K562 (cell line): ENCODE data around the gene HRC. TPM values are rescaled to one million over a fixed set of nuclear protein-coding genes. Genes with fewer than 3 reads are reported as not detected.

Experiments
- ARHGAP35 ChIP-seq: fragments of 450-650 bp; IDR thresholded peaks from 2 replicates; pipeline ENCODE4 v1.6.1; 2018; ENCODE audit not compliant: partially characterized antibody
- ASH1L ChIP-seq: fragments of 450-650 bp; IDR thresholded peaks from 2 replicates; pipeline ENCODE4 v1.6.1; 2018; ENCODE audit warnings: borderline replicate concordance, mild to moderate bottlenecking, low read depth; ENCODE audit not compliant: partially characterized antibody
- CBX1 ChIP-seq: sonication (generic); IDR thresholded peaks from 2 replicates; pipeline ENCODE4 v1.6.1; 2016; ENCODE audit warnings: antibody characterized with exemption, low read depth, mild to moderate bottlenecking
- CTBP1 ChIP-seq: fragments of 450-650 bp; IDR thresholded peaks from 2 replicates; pipeline ENCODE4 v1.6.1; 2016; ENCODE audit warnings: borderline replicate concordance
- HNRNPL ChIP-seq: fragments of 200-400 bp; formaldehyde crosslinking; IDR thresholded peaks from 2 replicates; pipeline ENCODE4 v1.6.1; 2017; ENCODE audit warnings: low read depth, mild to moderate bottlenecking, low read length
- ILF3 ChIP-seq: fragments of 450-650 bp; IDR thresholded peaks from 2 replicates; pipeline ENCODE4 v1.6.1; 2018; ENCODE audit warnings: antibody characterized with exemption, mild to moderate bottlenecking, moderate library complexity, borderline replicate concordance
- KLF16 ChIP-seq: IDR thresholded peaks from 2 replicates; pipeline ENCODE4 v1.6.1; 2016; ENCODE audit warnings: antibody characterized with exemption
- MED1 ChIP-seq: sonication (generic); formaldehyde crosslinking; IDR thresholded peaks from 2 replicates; pipeline ENCODE4 v1.8.1; 2023; ENCODE audit warnings: missing genetic modification reagents, borderline replicate concordance
- NR2C2 ChIP-seq, 2 experiments: fragments of 200-800 bp in 1 of 2; sonication (Bioruptor generic) in 1 of 2; sonication (generic) in 1 of 2; formaldehyde crosslinking in 1 of 2; IDR thresholded peaks; 2 replicates each; pipeline versions ENCODE4 v1.6.1 to v1.8.0; 2016 to 2022; ENCODE audit warnings: mild to moderate bottlenecking in 1 of 2, missing compliant biosample characterization in 1 of 2, missing genetic modification characterization in 1 of 2, missing genetic modification reagents in 1 of 2
- NR2F6 ChIP-seq: fragments of 450-650 bp; formaldehyde crosslinking; IDR thresholded peaks from 2 replicates; pipeline ENCODE4 v1.4.0; 2020; ENCODE audit warnings: mild to moderate bottlenecking
- RNF2 ChIP-seq: sonication (generic); IDR thresholded peaks from 2 replicates; pipeline ENCODE4 v1.6.1; 2016
- ZNF197 ChIP-seq: fragments of 200-800 bp; sonication (Bioruptor generic); IDR thresholded peaks from 2 replicates; pipeline ENCODE4 v1.6.1; 2016; ENCODE audit warnings: low read depth, missing genetic modification characterization, missing compliant biosample characterization
- ZNF316 ChIP-seq: fragments of 450-650 bp; IDR thresholded peaks from 2 replicates; pipeline ENCODE4 v1.6.1; 2016
- ZNF445 ChIP-seq: fragments of 250-450 bp; sonication (Bioruptor Pico); IDR thresholded peaks from 2 replicates; pipeline ENCODE4 v1.4.0; 2020; ENCODE audit warnings: low read depth, mild to moderate bottlenecking, moderate library complexity
- ZNF668 ChIP-seq: fragments of 250-450 bp; sonication (Bioruptor Pico); IDR thresholded peaks from 2 replicates; pipeline ENCODE4 v1.8.0; 2022; ENCODE audit warnings: mild to moderate bottlenecking, inconsistent platforms
- ZNF699 ChIP-seq: fragments of 250-450 bp; sonication (Bioruptor Pico); IDR thresholded peaks from 2 replicates; pipeline ENCODE4 v1.8.0; 2021; ENCODE audit warnings: mild to moderate bottlenecking, moderate library complexity; ENCODE audit not compliant: insufficient replicate concordance
- polyA plus RNA-seq, 8 experiments: library from polyadenylated mRNA; depleted of rRNA in 4 of 8; stranded (reverse) in 5 of 8; unstranded in 3 of 8; fragments of >200 nt; fragmentation: Nextera tagmentation in 2 of 8; fragmentation: Illumina TruSeq in 1 of 8; extraction: Ambion mirVana in 2 of 8; extraction: Trizol in 1 of 8; gene quantifications; 2 replicates each; pipeline versions ENCODE4 v1.2.1 to v1.2.3, GENCODE V29; 2011 to 2014; ENCODE audit warnings: inconsistent platforms in 1 of 8, missing spikeins in 1 of 8
- total RNA-seq, 7 experiments: library from RNA; depleted of rRNA in 6 of 7; stranded (reverse); fragments of >200 nt in 6 of 7; fragmentation: Illumina TruSeq in 2 of 7; extraction: Trizol in 2 of 7; gene quantifications; 2 replicates each; pipeline versions ENCODE4 v1.2.1 to v1.2.3, GENCODE V29; 2011 to 2021; ENCODE audit warnings: low replicate concordance in 1 of 7
- TF ChIP-seq, protein P1 (sequence below), 2 experiments: fragments of 200-800 bp in 1 of 2; sonication (Bioruptor generic) in 1 of 2; sonication (generic) in 1 of 2; formaldehyde crosslinking in 1 of 2; IDR thresholded peaks in 1 of 2; conservative IDR thresholded peaks in 1 of 2; 2 replicates each; pipeline versions ENCODE4 v1.5.0 to v1.6.1; 2016 to 2020; ENCODE audit warnings: missing compliant biosample characterization in 1 of 2, missing genetic modification characterization in 1 of 2, missing genetic modification reagents in 1 of 2
- TF ChIP-seq, protein P2 (sequence below): fragments of 450-650 bp; IDR thresholded peaks from 2 replicates; pipeline ENCODE4 v1.6.1; 2016; ENCODE audit warnings: borderline replicate concordance
- TF ChIP-seq, protein P3 (sequence below), 2 experiments: fragments of 450-650 bp in 1 of 2; sonication (generic) in 1 of 2; formaldehyde crosslinking; conservative IDR thresholded peaks; 2 replicates each; pipeline versions ENCODE4 v1.4.0 to v1.8.1; 2020 to 2022; ENCODE audit warnings: mild to moderate bottlenecking in 1 of 2, missing genetic modification reagents in 1 of 2
- TF ChIP-seq, protein P4 (sequence below): fragments of 450-650 bp; conservative IDR thresholded peaks from 2 replicates; pipeline ENCODE4 v1.6.1; 2016; ENCODE audit warnings: missing genetic modification characterization, low read depth, mild to moderate bottlenecking, control low read depth, missing compliant biosample characterization

HRC gene
- total and polyA plus RNA-seq, 9 of the 15 experiments (the other 6 are each of a cell fraction or from before 2014, with no cell fraction given), result 0.66 to 18.7 (median 13.1) TPM

DNA sequence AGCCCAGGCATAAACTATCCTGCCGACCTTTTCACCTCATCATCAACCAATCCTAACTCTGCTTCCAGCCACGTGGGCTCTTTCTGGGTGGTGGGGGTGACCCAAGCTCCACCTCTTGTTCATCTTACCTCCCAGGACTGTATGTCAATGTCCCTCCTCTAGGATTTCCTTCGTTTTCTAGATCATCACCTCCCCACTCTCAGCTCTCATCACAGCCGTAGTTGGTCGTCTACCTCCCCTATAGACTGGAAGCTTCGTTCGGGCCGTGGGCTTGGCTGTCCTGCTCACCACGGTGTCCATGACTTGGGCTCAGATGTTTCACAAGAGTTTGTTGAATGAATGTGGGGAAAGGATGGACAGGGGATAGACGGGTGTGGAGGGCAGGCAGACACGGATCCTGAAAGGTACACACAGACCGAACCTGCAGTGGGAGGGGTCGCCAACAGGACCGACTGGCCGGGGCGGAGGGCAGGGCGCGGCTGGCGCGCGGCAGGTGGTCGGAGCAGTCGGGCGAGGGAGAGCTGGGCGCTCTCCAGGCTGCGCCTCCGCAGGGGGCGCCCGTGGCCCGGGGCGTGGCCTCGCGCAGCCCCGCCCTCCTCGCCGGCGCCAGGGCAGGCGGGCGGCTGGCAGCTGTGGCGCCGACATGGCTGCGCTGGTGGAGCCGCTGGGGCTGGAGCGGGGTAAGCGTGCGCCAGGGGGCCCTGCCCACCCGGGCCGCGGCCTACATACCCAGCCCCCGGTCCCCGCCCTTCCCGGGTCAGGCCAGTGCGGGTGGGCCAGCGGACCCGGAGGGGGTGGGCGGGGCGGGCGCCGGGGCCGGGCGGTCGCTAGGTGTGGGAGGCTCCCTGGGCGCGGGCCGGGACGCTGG lies 41.2 kb downstream of the HRC start, which contains the start of gene LIN7B (continued):
- TF ChIP-seq MED1 (CRISPR knock-in tag) (no peak), ZNF445 (CRISPR knock-in tag) (no peak), ZNF668 (CRISPR knock-in tag) (no peak), RNF2 (no peak), ILF3 (no peak), HNRNPL (no peak), NR2C2 (CRISPR knock-in tag; IDR thresholded peaks at IDR 0.05) (peak; percentile 76; the same call in 1 of the 2 replicates), NR2C2 (tag; IDR thresholded peaks at IDR 0.05) (peak; percentile 83), CTBP1 (peak; percentile 89), NR2F6 (CRISPR knock-in tag) (no peak), KLF16 (no peak), CBX1 (no peak), ASH1L (no peak), ZNF316 (peak; percentile 35; the same call in 1 of the 2 replicates), ARHGAP35 (no peak), ZNF197 (CRISPR knock-in tag) (no peak), ZNF699 (CRISPR knock-in tag) (no peak)
- TF ChIP-seq, protein P1, sequence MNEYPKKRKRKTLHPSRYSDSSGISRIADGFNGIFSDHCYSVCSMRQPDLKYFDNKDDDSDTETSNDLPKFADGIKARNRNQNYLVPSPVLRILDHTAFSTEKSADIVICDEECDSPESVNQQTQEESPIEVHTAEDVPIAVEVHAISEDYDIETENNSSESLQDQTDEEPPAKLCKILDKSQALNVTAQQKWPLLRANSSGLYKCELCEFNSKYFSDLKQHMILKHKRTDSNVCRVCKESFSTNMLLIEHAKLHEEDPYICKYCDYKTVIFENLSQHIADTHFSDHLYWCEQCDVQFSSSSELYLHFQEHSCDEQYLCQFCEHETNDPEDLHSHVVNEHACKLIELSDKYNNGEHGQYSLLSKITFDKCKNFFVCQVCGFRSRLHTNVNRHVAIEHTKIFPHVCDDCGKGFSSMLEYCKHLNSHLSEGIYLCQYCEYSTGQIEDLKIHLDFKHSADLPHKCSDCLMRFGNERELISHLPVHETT (CRISPR knock-in tag; conservative IDR thresholded peaks at IDR 0.05 in 1 of 2, IDR thresholded peaks at IDR 0.05 in 1 of 2), result no peak
- TF ChIP-seq, protein P2, sequence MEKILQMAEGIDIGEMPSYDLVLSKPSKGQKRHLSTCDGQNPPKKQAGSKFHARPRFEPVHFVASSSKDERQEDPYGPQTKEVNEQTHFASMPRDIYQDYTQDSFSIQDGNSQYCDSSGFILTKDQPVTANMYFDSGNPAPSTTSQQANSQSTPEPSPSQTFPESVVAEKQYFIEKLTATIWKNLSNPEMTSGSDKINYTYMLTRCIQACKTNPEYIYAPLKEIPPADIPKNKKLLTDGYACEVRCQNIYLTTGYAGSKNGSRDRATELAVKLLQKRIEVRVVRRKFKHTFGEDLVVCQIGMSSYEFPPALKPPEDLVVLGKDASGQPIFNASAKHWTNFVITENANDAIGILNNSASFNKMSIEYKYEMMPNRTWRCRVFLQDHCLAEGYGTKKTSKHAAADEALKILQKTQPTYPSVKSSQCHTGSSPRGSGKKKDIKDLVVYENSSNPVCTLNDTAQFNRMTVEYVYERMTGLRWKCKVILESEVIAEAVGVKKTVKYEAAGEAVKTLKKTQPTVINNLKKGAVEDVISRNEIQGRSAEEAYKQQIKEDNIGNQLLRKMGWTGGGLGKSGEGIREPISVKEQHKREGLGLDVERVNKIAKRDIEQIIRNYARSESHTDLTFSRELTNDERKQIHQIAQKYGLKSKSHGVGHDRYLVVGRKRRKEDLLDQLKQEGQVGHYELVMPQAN, result peak; percentile 77; the same call in 1 of the 2 replicates
- TF ChIP-seq, protein P3, sequence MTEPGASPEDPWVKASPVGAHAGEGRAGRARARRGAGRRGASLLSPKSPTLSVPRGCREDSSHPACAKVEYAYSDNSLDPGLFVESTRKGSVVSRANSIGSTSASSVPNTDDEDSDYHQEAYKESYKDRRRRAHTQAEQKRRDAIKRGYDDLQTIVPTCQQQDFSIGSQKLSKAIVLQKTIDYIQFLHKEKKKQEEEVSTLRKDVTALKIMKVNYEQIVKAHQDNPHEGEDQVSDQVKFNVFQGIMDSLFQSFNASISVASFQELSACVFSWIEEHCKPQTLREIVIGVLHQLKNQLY (CRISPR knock-in tag; conservative IDR thresholded peaks at IDR 0.05), result no peak
- TF ChIP-seq, protein P4, sequence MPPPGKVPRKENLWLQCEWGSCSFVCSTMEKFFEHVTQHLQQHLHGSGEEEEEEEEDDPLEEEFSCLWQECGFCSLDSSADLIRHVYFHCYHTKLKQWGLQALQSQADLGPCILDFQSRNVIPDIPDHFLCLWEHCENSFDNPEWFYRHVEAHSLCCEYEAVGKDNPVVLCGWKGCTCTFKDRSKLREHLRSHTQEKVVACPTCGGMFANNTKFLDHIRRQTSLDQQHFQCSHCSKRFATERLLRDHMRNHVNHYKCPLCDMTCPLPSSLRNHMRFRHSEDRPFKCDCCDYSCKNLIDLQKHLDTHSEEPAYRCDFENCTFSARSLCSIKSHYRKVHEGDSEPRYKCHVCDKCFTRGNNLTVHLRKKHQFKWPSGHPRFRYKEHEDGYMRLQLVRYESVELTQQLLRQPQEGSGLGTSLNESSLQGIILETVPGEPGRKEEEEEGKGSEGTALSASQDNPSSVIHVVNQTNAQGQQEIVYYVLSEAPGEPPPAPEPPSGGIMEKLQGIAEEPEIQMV (tag), result no peak
